ENCODE data around the gene POLDIP2.

POLDIP2 gene

GRCh38 chr17:28335959-28336871 is 21.1 kb downstream of the POLDIP2 start:
- DNase-seq (ENCODE audit: low read depth), result peak; percentile 68

GRCh38 chr17:28335201-28335958 is 21.9 kb downstream of the POLDIP2 start, which contains the start of the genes IFT20 and TNFAIP1:
IFT20 (minus strand) TSS chr17:28335472; CDS start chr17:28331985, 3,487 bp downstream.
TNFAIP1 (plus strand) TSS chr17:28335761; CDS start chr17:28339522, 3,761 bp downstream.
- DNase-seq (ENCODE audit: low read depth), result peak; percentile 98

DNA sequence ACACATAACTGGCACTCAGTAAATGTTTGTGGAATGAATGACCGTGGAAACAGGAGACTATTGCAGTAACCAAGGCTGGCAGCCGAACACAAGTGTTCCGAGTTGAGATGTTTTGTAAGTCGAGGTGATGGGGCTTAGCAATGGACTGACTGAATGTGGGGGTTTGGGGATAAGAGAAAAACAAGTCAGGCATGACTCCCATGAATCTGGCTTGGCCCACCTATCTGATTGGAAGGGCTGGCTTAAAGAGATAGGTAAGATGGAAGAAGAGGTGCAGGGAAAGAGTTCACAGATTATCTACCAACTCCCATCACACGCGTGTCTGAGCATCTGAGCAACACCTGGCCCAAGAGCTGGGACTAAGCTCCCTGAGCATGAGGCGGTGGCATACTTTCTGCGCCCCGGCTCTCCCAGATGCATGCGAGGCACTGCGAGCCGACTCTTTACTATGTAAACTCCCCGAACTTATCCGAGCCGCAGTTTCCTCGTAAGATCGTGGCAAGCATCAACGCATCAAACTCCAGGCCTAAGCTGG is 22.6 kb downstream of the POLDIP2 start:
- DNase-seq (ENCODE audit: low read depth), result no peak

- no peak for DNase-seq (ENCODE audit: low read depth)
Observed at GRCh38 chr17:28334171-28334570, 23.2 kb downstream of the POLDIP2 start.

GRCh38 chr17:28333083-28333746 is 24.1 kb downstream of the POLDIP2 start:
- no peak for DNase-seq (ENCODE audit: low read depth)

GRCh38 chr17:28331891-28332420 is 25.4 kb downstream of the POLDIP2 start:
- no peak for DNase-seq (ENCODE audit: low read depth)

GRCh38 chr17:28330671-28331070 is 26.7 kb downstream of the POLDIP2 start:
- DNase-seq (ENCODE audit: low read depth), result no peak

DNA sequence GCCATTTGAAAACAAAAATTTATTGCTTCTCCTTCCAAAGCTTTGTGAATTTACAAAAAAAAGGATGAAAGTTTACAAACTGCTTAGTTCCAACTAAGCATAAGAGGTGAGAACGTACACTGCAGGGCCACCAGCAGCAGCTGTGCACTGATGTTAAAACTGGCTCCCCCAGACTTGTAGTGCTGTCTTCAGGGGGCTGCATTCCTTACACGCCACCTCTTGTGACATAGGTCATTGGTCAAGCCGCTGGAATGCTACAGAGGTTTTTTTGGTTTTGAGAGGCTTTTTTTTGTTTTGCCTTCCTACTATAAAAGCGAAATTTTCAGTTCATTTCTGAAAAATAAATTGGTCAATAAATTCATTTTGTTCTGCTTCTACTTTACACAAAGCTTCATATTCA is 29.0 kb downstream of the POLDIP2 start:
- DNase-seq (ENCODE audit: low read depth), result no peak

- DNase-seq (ENCODE audit: low read depth), result no peak
Observed at GRCh38 chr17:28327709-28328108, 29.6 kb downstream of the POLDIP2 start.

GRCh38 chr17:28327031-28327607 is 30.2 kb downstream of the POLDIP2 start:
- no peak for DNase-seq (ENCODE audit: low read depth)

GRCh38 chr17:28326114-28326513 is 31.2 kb downstream of the POLDIP2 start:
- no peak for DNase-seq (ENCODE audit: low read depth)

- no peak for DNase-seq (ENCODE audit: low read depth)
Observed at GRCh38 chr17:28325211-28325610, 32.1 kb downstream of the POLDIP2 start.

DNA sequence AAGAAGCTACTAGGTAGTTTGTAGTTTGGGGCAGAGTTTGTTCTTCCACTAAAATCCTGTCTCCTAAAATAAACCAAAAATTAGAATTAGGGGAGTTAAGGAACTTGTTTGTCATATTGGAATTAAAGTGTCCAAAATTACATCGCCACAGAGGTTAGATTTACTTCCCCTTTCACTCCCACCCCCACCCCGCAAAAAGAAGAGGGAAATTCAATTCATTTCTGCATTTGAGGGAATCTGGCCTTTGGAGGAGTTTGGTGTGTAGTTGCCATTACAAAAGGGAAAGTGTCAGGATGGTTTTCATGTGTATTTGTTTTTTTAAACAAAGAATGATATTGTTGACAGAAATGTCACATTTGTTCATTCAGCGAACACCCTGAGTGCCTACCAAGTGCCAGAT is 32.5 kb downstream of the POLDIP2 start:
- no peak for DNase-seq (ENCODE audit: low read depth)

DNA sequence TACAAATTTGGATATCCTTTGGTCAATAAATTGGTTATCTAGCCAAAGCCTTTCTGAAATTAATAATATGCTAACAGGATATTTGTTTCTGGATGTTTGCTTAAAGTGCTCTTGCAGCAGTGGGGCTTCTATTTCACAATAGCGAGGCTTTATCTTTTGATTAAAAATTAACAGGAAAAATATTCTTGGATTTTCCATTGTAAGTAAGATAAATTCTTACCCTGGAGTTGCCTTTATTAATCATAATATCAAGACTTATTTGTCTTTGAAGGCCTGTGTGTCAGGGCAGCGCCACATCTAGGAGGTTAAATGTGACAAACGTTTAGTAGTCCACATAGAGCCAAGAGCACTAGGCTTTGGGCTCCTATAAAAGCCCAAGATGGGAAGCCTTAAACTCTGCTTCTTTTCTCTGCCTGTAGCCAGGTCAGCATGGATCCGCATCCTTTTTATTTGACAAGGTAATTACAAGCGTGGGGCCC is 33.0 kb downstream of the POLDIP2 start:
- no peak for DNase-seq (ENCODE audit: low read depth)

DNA sequence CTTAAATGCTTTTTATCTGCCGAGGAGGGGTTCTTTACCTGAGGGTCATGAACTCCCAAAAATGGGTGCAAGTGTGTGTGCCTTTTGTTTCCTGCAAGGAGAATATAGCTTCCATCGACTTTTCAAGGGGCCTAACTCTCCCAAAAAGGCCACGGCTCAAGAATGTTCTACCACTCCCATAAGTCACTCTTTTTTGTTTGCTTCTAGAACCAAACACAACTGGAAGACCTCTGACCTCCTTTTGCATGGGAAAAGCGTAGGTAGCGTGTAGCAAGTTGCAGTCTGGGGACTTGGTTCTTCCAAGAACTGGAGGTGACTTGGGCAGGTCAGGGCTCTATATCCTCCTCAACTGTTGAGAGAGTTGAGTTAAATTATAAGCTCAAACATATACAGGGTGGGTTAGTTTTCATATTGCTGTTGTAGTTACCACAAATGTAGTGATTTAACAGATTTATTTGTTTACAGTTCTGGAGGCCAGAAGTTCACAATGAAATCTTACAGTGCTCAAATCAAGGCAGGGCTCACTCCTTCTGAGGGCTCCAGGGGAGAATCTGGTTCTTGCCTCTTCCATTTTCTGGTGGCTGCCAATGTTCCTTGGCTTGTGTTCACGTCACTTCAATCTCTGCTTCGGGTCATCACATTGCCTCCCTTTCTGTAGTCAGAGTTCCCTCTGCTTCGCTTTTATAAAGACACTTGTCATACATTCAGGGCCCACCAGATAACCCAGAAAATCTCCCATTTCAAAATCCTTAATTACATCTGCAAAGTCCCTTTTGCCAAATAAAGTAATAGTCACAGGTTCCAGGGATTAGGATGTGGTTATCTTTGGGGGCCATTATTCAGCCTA is 36.9 kb downstream of the POLDIP2 start:
- no peak for DNase-seq (ENCODE audit: low read depth)

- no peak for DNase-seq (ENCODE audit: low read depth)
Observed at GRCh38 chr17:28319598-28319935, 37.8 kb downstream of the POLDIP2 start.

DNA sequence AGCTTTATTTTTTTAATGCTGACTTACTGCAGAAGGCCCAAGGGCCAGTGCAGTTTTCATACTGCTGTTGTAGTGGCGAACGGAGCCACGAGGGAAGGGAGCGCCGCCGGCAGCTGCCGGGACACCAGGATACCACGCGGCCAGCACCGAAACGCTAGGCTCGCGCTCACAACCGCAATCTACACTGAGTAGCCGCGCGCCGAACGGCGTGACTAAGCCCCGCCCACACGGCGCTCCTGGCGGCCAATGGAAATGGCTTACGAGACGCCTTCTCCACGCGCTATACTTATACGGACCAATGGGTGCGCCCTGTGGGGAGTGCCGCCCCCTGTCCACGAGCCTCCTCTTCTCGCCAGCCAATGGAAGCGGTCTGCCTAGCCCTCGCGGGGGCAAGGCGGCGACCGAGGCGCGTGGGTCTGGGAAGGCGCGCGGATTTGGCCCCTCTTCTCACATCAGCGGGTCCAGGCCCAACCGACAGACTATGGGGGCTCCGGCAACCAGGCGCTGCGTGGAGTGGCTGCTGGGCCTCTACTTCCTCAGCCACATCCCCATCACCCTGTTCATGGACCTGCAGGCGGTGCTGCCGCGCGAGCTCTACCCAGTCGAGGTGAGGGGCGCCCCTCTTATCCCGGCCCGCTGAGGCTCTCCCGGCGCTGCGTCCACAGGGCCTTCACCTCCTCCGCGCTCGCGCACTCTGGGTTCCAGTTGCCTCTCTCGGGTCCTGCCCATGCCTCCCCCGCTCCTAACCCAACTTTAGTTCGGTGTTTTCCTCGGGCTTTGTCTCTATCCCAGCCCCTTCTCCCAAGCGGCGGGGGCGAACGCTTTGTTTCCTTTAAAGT is 38.3 kb downstream of the POLDIP2 start, which contains the start of gene TMEM97:
Gene TMEM97, plus strand, starts transcription at position 442 of the 839 bp plus-strand sequence. Its CDS starts 40 bp downstream, at position 482.
- DNase-seq (ENCODE audit: low read depth), result peak; percentile 84

GRCh38 chr17:28317966-28318758 is 39.2 kb downstream of the POLDIP2 start:
- DNase-seq (ENCODE audit: low read depth), result no peak

Data from GM04503 (cell line).